H1 (cell line): ENCODE results near the gene TMBIM1. TPM values are rescaled to one million over a fixed set of nuclear protein-coding genes. Genes with fewer than 3 reads are reported as not detected.

Experiments used
- KDM4A ChIP-seq: IDR thresholded peaks from one replicate; pipeline ENCODE4 v1.7.1; 2012; ENCODE audit warnings: low read depth, mild to moderate bottlenecking, moderate library complexity, low read length, inconsistent platforms; ENCODE audit not compliant: severe bottlenecking
- polyA plus RNA-seq, 7 experiments: library from polyadenylated mRNA; depleted of rRNA in 3 of 7; stranded (reverse) in 5 of 7; unstranded in 2 of 7; fragments of >200 nt in 5 of 7; fragments of 200-250 nt in 2 of 7; gene quantifications; 1 replicate in 5 of 7; 2 replicates in 1 of 7; 4 replicates in 1 of 7; pipeline versions ENCODE4 v1.2.1 to v1.2.3, GENCODE V29; 2011 to 2013; ENCODE audit warnings: missing spikeins in 2 of 7, mixed read lengths in 2 of 7
- total RNA-seq: library from RNA; stranded (reverse); fragmentation: NEBNext Ultra II Directional; extraction: Animal tissue kit (Norgen Biotek cat#: 25700); gene quantifications from 2 replicates; pipeline ENCODE4 v1.2.1, GENCODE V29; 2021

Gene TMBIM1
- total and polyA plus RNA-seq, 2 of the 8 experiments (the other 6 are each of a cell fraction or from before 2014, with no cell fraction given) = 22.1 to 36.8 TPM

GRCh38 chr2:218294430-218295022 lies 2.2 kb upstream of the TMBIM1 start (continued):
- TF ChIP-seq KDM4A = no peak
